HG02943 (cell line): ENCODE measurements around the gene DENND1A.

Source experiments
- ATAC-seq: cut with Tn5 transposase; IDR thresholded peaks from one replicate; pipeline ENCODE4 v1.9.1; 2021; ENCODE audit warnings: mild to moderate bottlenecking, low read depth, moderate library complexity; ENCODE audit not compliant: unreplicated experiment

The DENND1A gene

GRCh38 chr9:123355761-123356431, 574.0 kb downstream of the DENND1A start, which contains the start of gene CRB2:
Gene CRB2, plus strand, starts transcription at chr9:123356197. Its CDS starts 64 bp downstream, at chr9:123356261.
- no peak for ATAC-seq

GRCh38 chr9:123354806-123355508, 575.0 kb downstream of the DENND1A start:
- ATAC-seq = no peak

- ATAC-seq = no peak
Measured at GRCh38 chr9:123353984-123354591, 575.8 kb downstream of the DENND1A start.

DNA sequence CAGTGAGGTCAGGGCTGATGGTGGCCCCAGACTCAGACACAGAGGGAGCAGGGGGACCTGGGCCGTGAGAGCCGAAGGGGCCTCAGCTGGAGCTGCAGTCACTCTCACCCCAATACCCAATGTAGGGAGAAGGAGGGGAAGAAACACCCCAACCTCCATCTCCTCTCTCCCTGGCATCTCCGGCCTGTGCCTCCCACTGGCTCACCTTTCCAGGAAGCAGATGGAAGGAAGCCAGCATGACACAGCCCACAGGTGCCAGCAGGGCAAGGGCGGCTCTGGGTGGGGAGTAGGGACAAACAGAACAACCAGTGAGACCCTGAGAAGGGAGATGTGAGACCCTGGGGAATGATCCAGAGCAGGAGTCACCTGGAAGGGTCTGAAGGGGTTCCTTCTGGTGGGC, 576.9 kb downstream of the DENND1A start:
- ATAC-seq = no peak

DNA sequence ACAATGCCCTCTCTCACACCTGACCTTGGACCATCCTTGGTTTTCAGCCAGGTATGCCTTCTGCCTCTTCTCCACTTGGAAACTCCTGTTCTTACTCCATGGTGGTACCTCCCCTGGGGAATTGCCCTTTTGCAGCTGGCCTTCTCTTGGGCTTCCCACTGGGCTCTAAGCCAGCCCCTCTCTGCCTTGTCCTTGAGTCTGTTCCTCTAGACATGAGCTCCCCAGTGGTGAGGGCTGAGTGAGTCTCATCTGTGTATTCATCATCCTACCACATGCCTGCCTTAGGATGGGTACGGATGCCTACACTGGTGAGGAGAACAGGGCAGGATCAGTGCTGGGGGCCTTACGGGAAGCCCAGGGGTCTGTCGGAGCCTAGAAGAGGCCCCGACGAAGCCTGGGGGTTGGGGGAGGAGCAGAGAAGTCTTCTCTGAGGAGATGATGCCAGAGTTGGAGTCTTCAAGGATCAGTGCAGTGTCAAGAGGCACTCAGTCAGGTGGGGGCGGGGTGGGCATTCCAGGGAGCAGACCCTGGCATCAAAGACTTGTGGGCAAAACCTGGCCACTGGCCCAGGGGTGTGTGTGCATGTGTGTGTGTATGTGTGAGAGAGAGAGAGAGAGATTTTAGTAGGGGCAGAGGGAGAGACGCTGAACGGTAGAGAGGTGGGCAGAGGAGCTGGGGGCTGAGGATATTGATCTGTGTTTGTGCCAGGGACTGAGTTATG, 579.2 kb downstream of the DENND1A start:
- no peak for ATAC-seq

GRCh38 chr9:123349691-123350480, 580.0 kb downstream of the DENND1A start:
- no peak for ATAC-seq

DNA sequence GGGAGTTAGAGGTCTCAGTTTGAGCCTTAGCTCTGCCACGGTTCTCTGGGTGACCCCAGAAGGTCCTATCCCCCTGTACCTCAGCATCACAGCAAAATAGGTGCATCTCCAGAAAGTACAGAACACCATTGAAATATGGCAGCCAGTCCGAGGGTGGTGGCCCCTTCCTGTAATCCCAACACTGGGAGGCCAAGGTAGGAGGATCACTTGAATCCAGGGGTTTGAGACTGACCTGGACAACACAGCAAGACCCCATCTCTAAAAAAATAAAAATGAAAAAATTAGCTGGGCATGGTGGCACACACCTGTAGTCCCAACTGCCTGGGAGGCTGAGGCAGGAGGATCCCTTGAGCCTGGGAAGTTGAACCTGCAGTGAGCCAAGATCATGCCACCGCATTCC, 580.9 kb downstream of the DENND1A start:
- no peak for ATAC-seq

GRCh38 chr9:123348317-123348992, 581.5 kb downstream of the DENND1A start:
- ATAC-seq = no peak

GRCh38 chr9:123347289-123348060, 582.5 kb downstream of the DENND1A start:
- ATAC-seq = no peak

DNA sequence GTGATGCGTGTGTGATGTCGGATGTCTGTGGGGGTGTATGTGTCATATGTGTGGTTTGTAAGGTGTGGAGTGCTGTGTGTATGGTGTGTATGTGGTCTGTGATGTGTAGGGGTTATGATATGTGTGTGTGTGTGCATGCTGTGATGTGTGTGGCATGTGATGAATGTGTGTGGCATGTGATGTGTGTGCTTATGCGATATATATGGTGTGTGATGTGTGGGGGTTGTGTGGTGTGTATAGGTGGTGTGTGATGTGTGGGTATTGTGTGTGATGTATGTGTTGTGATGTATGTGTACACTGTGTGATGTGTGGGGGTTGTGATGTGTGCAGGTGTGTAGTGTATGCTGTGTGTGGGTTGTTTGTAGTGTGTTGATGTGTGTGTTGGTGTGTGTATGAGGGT, 583.1 kb downstream of the DENND1A start:
- no peak for ATAC-seq

DNA sequence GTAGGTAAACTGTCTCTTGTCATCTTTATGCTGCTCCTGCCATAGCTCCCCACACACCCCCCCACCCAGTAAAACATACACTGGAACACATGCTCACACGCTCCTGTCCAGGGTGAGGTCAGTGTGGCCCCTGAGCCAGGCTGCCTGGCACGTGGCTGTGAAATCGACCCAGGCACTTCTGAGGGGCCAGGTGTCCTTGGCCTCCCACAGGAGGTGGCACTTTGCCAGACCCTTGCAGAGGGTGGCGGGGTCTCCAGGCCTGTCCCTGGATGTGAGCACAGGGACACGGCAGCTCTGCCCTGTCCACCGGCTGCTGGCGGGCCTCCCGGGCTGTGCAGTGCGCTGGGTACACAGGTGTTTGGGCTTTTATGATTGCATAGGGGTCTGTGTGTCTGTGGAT, 583.9 kb downstream of the DENND1A start:
- ATAC-seq = no peak

- ATAC-seq = no peak
Measured at GRCh38 chr9:123345567-123345955, 584.4 kb downstream of the DENND1A start.

DNA sequence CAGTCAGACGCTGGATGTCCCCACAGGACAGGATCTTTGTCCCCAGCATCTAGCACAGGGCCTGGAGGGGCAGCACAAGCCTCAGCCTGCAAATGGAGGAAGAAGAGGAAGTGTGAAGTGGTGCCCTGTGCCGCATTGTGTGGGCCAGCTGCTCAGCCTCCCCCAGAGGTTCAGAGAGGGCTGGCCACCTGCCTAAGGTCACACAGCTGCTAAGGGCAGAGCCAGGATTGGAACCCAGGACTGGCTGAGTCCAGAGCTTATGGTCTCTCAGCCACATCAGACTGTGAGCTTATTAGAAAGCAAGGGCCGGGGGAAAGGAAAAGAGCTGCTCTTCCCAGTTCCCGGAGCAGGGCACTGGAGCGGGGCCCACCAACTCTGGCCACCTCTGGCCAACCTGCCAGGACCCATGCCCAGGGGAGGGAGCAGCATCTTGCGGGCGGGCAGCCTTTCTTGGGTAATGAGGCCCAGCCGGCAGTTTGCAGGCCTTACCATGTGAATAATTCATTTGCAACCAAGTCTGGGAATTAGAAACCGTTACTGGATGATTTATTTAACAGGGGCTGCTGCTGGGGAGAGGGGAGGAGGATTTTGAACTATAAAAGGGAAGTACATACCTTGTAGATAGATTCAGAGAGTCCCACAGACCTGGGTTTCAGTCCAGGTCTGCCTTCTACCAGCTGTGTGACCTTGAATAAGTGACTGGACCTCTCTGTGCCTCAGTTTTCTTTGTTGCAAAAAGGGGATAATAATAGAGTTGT, 585.6 kb downstream of the DENND1A start:
- no peak for ATAC-seq

DNA sequence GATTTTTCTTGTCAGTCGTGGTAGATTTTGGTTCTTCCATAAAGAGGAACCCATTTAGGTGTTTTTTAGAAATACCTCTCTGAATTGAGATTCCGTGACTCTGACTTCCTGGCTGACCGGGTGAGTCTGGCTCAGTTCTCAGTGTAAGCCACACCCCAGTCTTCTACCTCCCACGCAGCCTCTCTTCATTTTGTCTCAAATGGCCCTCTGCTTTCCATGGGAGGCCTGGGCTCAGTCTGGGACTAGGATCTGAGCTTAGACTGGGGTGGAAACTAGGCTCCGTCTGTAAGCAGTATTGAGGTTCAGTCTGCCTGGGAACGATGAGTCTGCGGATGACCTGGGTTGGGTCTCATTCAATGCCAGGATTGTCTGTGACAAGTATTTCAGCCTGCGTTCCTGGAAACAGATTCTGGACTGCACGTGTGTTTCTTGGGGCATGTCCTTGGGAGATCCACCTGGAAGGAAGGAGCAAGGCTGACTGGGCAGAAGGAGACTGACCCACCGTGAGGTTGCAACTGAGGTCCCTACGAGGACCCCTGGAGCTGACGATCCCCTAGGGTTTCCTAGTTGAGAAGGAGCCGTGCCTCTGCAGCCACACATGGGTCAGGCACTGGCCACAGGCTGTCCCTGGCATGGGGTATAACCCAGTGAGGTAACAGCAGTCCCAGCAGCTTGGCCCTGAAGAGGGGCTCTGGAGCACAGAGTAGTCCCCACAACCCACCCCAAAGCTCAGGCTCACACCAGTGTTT, 586.3 kb downstream of the DENND1A start:
- ATAC-seq = no peak

GRCh38 chr9:123342247-123342646, 587.7 kb downstream of the DENND1A start:
- no peak for ATAC-seq

GRCh38 chr9:123341816-123342215, 588.1 kb downstream of the DENND1A start:
- ATAC-seq = no peak

DNA sequence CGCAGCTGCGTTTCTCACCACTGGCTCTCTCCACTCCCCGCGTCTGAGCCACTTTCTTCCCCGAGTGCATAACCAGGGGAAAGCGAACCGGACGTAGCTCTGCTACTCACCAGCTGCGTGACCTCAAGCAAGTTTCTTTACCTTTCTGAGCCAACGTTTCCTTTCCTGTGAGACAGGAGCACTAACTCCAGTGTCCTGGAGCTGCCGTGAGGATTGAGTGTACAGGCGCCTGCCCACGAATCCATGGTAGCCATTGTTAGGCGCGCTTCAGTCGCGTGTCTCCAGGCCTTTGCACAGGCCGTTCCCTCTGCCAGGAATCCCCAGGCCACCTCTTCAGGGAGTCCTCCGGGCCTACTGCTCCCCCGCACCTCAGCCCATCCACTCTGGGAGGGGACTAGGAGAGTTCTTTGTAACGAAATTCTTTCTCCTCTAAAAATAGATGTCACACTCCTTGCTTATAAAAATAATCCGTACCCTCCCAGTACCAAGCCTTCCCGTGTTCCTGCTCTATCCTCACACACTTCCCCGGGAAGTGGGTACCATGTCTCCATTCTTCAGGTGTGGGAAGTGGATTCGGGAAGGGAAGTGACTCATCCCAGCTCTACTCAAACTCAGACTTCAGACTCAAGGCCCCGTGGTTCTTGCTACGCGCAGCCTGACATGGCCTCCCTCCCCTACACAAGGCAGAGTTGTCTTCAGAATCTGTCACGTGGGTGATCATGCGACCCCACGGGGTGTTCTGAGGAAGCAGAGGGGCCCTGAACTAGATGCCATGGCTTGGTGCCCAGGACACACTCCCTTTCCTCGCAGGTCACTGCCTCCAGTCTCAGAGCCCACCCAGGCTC, 590.0 kb downstream of the DENND1A start:
- peak; percentile 36 for ATAC-seq
